RCC 7860 (cell line): ENCODE results near the gene MGAT1.
"Not testable (repeated sequence)": the region's sequence is repeated elsewhere in the genome, so short reads cannot be mapped to it uniquely, and the experiment has no call there.

ENCODE experiments used
- DNase-seq: peaks from one replicate; pipeline ENCODE4 v3.0.0-alpha.2; 2015; ENCODE audit warnings: low spot score
- FAIRE-seq: peaks from 2 replicates; lab custom pipeline; 2012; peaks lifted over from hg19 to GRCh38; lab: Jason Lieb, UNC

The MGAT1 gene

DNA sequence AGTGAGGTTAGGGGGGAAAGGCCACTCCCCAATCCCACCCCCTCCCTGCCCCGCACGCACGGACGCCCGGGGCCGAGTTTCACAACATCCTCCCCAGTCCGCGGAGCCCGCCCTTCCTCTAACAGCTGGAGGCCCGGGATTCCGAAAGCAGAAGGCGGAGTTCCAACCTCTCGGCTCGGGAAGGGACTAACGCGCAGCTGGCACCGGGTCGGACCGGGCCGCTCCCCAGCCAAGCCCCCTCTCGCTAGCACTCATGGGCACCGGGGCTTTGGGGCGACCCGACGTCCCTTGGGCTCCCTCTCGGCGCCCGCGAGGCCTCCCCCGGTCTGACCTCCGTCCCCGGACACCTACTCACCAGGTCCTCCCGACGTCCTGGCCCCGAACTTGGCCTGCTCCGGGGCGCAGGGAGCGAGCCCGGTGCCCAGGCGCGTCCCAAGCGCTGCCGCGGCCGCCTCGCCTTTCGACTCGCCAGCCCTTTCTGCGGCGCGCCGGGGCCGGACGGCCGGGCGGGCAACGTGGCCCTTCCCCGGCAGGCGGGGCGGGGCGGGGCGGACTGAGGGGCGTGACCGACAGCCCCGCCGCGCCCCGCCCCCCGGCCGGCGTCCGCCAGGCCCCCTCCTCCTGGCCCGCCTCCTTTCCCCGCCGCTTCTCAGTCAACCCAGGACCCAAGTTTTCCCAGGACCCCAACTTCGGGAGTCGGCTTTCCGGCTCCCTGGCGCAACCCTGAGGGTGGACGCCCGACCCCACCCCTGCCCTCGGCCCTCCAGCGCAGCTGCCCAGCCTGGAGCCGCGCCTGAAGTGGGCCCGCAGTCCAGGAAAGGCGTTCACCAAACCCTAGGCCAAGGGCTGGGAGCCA is at the start of gene MGAT1:
TSS of gene MGAT1 (minus strand) at position 482 of the 856 bp plus-strand sequence. CDS start 9,835 bp downstream, outside the sequence.
- FAIRE-seq (no peak), DNase-seq (peak; percentile 29)

DNA sequence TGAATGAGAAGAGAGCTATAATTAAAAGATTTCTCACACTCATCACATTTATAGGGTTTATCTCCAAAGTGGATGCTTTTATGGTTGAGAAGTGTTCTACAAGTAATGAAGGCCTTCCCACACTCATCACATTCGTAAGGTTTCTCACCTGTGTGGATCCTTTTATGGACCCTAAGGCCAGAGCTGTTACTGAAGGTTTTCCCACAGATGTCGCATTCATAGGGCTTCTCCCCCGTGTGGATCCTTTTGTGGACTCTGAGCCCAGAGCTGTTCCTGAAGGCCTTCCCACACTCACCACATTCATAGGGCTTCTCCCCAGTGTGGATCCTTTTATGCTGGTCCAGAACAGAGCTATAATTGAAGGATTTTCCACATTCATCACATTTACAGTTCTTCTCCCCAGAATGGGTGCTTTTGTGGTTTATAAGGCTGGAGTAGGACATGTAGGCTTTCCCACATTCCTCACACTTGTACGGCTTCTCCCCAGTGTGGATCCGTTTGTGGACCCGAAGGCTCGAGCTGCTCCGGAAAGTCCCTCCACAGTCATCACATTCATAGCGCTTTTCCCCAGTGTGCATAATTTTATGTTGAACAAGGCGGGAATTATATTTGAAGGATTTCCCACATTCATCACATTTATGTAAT is 48.0 kb upstream of the MGAT1 start:
- no peak for FAIRE-seq

DNA sequence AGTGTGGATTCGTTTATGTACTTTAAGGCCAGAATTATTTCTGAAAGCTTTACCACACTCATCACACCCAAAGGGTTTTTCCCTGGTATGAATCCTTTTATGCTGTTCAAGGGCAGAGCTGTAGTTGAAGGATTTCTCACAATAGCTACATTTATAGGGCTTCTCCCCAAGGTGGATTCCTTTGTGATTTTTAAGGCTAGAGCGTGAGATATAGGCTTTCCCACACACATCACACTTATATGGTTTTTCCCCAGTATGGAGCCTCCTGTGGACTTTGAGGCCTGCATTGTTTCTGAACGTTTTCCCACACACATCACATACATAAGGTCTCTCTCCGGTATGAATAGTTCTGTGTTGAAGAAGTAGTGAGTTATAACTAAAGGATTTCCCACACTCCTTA is 47.2 kb upstream of the MGAT1 start:
- no peak for FAIRE-seq
- no peak for DNase-seq

More for the DNA sequence above, 48.0 kb upstream of the MGAT1 start:
- DNase-seq, result no peak

DNA sequence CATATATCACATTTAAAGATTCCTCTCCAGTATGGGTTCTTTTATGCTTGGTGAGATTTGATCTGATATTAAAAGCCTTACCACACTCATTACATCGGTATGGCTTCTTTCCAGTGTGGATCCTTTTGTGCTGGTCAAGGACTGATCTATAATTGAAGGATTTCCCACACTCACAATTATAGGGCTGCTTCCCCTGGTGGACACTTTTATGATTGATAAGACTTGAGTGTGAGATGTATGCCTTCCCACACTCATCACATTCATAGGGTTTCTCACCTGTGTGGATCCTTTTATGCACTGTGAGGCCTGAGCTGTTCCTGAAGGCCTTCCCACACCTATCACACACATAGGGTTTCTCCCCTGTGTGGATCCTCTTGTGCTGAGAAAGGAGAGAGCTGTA is 46.3 kb upstream of the MGAT1 start:
- no peak for FAIRE-seq

DNA sequence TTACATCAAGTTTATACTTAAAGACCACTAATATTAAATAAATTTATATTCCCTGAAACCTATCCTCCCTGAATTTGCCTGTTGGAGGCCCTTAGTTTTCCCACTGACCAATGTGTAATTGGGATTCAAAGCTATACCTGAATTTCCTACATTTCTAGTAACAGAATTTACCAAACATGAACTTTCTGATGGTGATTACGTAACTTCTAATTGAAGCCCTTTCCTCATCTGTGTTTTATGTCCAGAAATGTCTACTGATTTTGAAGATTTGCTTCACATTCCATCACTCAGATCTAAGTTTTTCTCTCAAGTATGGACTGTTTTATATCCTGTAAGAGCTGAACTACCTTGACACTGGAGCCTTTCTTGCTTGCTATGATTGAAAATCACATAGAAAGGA is 45.7 kb upstream of the MGAT1 start:
- DNase-seq, result no peak
- no peak for FAIRE-seq

More for the DNA sequence above, 46.3 kb upstream of the MGAT1 start:
- no peak for DNase-seq

DNA sequence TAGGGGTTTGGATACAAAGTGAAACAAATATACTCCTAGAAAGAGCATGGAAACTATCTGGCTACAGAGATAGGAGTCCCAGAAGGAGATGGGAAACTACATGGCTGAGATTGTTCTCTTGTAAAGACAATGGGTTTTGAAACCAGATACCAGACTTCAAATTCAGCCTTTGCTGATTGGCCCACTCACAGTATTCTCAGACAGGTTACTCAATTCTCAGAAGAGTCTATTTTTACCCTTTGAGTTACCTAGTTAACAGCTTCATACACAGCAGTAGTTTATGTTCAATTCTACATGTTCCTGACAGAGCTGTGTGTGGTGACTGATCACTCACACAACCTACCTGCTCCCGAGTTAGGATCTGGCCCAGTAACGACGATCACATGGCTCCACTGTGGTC is 44.4 kb upstream of the MGAT1 start:
- FAIRE-seq, result no peak
- no peak for DNase-seq

DNA sequence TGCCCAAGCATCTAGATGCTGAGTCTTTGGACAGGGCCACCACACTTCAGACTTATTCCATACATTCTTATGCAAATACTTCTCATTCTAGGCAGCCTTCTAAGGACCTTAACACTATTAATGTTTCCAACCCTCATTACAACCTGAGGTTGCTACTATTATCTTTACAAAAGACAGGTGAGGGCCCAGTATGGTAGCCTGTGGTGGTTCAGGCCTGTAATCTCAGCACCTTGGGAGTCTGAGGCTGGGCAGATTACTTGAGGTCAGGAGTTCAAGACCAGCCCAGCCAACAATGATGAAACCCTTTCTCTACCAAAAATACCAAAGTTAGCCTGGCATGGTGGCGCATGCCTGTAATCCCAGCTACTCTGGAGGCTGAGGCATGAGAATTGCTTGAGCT is 42.3 kb upstream of the MGAT1 start:
- no peak for FAIRE-seq

DNA sequence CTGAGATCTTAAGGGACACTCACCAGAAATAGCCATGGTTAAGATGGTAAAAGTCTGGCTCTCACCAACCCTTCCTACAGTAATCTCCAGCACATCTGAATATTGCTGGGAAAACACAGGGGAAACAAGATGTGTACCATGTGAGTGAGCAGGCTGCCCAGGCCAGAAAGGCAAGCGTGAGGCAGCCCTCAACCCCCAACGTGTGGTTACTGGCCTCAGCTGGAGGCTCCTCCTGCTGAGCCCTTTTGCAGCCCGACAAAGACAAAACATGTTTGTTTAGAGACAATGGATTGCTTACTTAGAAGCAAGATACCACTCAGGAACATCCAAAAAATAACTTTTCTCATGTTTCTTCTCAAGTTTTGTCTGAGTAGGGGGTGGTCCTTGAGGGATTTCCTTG is 41.8 kb upstream of the MGAT1 start:
- no peak for FAIRE-seq
- no peak for DNase-seq

More for the DNA sequence above, 42.3 kb upstream of the MGAT1 start:
- DNase-seq, result no peak

DNA sequence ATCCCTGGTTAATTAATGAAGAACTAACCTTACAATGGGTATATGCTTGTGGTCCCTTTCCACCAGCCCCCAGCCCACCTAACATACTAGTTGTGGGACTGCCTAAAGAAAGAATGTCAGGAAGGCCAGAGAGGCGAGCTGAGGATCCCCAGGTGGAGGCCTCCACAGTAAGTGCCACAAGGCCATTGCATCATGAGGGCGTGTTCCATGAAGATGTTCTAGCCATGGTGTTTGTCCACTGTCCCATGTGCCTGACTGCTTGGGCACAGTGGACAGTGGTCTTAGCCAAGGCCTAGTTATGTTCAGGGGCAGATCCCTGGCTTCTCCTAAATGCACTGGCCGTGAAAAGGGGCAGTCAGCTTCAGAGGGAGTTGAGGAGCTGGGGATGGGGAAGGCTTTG is 37.3 kb upstream of the MGAT1 start:
- FAIRE-seq, result no peak
- no peak for DNase-seq

DNA sequence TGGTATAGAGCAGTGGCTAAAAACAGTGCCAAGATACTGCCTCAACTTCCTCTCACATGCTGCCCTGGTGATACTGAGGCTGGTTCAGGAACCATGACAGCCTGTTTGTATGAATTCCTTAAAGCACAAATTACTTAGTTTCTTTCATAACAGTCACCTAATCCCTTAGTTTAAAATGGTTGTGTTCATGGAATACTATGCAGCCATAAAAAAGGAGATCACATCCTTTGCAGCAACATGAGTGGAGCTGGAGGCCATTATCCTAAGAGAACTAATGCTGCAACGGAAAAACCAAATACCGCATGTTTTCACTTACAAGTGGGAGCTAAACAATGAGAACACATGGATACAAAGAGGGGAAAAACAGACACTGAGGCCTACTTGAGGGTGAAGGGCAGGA is 36.6 kb upstream of the MGAT1 start:
- FAIRE-seq (no peak), DNase-seq (no peak)

DNA sequence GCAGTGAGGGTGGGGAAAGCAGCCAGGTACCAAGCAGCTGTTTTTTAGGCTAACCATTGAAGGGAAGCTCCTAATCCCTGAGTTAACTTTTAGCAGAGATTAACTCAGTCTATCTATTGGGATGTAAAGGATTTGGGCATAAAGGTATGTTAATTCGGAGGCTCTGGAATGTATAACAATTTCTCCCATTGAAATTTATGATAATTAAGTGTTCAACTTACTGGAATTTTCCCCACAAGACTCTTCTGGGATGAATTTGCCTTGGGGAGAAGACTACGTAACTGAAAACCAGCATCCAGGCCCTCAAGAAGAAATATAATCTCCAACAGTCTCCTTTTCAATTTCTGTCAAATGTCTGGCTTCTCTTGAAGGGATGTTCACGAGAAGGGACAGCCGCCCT is 34.9 kb upstream of the MGAT1 start:
- FAIRE-seq (no peak), DNase-seq (no peak)

DNA sequence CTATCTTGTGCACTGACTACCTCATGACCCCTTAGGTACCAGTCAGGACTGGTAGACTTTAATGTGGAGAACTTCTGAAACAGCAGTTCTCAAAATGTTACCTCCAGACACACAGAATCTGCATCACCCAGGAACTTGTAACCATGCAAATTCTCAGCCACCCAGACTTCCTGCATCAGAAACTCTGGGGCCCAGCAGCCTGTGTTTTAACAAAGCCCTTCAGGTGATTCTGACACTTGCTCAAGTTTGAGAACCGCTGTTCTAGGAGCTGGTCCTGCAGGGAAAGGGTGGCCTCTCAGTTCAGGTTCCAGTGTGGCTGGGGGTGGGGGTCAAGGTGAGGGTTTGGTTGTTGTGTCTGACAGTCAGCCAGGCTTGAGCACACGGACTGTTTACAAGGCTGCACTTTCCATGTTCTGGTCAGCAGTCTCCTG is 30.0 kb upstream of the MGAT1 start:
- DNase-seq, result no peak
- no peak for FAIRE-seq

DNA sequence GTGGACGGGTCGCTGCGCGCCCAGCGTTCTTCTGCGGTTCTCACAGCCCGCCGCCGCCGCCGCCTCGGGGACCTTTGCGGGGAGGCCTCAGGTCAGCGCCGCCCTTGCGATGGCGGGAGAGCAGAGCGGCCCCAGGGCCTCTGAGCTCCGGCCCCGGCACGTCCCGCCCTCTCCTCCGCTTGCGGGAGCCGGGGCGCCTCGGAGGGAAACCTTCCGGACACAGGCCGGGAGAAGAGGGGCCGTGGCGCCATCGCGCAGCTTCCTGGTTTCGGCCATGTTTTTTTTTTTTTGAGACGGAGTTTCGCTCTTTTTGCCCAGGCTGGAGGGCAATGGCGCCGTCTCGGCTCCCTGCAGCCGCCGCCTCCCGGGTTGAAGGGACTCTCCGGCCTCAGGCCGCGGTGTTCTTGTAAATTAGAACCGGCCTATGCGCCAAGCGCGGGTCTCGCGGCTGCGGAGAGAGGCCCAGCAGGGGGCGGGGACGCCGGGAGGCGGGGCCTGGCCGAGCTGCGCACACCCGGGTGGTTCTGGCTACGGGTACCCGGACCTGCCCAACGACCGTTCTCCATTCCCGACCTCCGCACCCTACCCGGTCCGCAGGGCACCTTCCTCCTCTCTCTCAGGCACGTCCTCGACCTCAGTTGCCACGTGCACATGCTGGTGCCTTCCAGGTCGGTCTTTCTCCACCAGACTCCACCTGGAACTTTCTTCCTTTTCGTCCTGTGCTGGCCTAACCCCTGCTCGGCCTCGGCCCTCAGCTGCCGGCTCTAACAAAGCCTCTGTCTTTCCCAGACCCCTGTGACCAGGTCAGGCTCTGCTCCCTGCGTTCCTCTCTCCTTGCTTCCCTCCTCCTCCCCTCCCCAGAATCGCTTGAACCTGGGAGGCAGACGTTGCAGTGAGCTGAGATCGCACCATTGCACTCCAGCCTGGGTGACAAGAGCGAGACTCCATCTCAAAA is 28.8 kb upstream of the MGAT1 start:
- FAIRE-seq, result no peak
- no peak for DNase-seq

DNA sequence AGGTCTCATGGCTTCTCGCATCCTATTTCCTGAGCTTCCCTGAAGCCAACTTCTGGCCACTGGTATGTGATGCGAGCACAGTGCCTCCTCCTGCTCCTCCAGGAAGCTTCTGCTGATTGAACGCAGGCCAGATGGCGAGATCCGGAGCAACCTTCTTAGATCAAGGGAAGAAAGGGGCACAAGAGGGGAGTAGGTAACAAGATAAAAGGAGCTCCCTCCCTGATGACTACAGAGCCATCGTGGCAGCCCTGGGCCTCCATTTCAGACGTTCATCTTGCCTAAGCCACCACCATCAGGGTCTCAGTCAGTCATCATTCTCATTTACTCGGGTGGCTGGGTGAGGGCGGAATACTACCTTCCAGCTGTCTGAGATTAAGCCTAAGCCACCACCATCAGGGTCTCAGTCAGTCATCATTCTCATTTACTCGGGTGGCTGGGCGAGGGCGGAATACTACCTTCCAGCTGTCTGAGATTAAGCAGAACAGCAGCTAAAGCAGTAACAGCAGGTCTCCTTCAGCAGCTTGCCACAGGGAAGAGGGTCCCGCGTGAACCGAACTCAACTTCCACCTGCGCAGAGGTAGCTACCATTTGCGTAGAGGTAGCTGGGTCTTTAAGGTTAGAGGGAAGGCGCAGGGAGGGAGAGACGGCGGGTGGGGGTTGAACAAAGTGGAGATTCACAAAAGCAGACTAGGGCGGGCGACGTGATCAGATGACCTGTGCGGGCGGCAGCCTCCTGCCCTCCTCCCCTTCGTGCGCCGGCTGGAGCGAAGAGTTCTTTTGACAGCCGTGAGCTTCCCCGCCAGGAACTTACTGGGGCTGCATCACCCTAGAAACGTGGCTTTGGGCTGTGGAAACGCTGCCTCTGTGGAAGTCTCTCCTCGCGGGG is 27.9 kb upstream of the MGAT1 start:
- FAIRE-seq (no peak), DNase-seq (no peak)

DNA sequence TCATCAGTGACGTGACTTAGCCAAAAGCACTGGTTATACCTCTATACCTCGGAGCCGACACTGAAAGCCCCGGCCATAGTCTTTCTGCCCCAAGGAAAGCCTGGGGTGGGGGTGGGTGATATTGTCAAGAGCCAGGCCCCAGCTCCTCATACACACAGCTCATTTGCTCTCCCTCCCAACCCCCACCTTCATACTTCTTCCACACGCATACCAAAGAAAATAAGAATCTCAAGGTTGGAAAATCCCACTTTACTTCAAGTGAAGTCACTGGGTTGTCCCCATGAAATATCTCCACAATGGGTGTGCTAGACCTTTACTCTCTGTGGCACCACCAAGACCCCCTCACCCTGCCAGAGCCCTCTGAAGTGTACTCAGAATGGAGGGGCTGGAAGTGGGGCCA is 27.1 kb upstream of the MGAT1 start:
- DNase-seq (no peak), FAIRE-seq (no peak)

DNA sequence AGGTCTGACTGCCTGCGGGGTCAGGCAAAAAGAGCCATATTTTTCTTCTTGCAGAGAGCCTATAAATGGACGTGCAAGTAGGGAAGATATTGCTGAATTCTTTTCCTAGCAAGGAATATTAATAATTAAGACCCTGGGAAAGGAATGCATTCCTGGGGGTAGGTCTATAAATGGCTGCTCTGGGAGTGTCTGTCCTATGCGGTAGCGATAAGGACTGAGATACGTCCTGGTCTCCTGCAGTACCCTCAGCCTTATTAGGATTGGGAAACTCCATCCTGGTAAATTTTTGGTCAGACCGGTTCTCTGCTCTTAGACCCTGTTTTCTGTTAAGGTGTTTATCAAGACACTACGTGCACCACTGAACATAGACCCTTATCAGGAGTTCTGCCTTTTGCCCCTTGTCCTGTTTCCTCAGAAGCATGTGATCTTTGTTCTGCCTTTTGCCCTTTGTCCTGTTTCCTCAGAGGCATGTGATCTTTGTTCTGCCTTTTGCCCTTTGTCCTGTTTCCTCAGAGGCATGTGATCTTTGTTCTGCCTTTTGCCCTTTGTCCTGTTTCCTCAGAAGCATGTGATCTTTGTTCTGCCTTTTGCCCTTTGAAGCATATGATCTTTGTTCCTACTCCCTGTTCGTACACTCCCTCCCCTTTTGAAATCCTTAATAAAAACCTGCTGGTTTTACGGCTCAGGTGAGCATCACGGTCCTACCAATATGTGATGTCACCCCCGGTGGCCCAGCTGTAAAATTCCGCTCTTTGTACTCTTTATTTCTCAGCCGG is 26.3 kb upstream of the MGAT1 start:
- DNase-seq, FAIRE-seq: not testable (repeated sequence)

DNA sequence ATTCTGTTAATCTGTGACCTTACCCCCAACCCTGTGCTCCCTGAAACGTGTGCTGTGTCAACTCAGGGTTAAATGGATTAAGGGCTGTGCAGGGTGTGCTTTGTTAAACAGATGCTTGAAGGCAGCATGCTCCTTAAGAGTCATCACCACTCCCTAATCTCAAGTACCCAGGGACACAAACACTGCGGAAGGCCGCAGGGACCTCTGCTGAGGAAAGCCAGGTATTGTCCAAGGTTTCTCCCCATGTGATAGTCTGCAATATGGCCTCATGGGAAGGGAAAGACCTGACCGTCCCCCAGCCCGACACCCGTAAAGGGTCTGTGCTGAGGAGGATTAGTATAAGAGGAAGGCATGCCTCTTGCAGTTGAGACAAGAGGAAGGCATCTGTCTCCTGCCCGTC is 24.8 kb upstream of the MGAT1 start:
- DNase-seq, FAIRE-seq: not testable (repeated sequence)

DNA sequence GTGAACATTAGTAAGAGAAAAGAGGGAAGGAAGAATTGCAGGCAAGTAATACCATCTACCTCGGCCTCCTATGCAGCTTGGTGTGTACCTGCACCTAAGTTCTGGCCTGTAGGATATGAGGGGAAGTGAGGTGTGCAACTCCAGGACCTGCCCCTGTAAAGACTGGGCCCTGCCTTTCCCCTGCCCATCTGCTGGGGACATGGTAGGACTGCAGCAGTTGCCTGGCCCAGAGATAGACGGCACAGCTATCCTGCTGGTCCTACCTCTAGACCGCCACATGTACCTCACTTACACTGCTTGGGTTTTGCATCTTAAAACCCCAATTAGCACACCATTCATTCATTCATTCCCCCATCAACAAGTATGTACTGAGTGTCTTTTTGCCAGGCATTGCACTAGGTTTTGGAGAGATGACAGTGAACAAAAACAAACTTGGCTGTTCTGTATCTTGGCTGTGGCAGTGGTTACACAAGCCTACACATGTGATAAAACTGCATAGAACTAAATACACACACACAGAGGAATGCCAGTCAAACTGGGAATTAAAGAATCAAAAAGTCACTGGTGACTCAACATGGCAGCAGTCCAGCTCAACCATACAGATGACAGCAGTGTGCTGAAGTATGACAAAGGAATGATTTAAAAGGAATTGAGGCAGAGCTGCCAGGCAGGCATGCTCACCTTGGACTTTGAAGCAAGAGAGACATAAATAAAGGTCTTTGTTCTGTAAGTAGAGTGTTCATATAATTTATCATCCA is 23.3 kb upstream of the MGAT1 start:
- peak; percentile 93 for FAIRE-seq
- peak; percentile 92 for DNase-seq
